Fibroblast of skin of scalp (primary cell): ENCODE data around the gene MOV10.

Source experiments
- DNase-seq: peaks from one replicate; pipeline ENCODE4 v3.0.0-alpha.2; 2013

MOV10 gene

GRCh38 chr1:112737573-112737972 lies 63.1 kb downstream of the MOV10 start:
- DNase-seq: no peak

GRCh38 chr1:112743174-112744008 lies 68.9 kb downstream of the MOV10 start:
- no peak for DNase-seq

DNA sequence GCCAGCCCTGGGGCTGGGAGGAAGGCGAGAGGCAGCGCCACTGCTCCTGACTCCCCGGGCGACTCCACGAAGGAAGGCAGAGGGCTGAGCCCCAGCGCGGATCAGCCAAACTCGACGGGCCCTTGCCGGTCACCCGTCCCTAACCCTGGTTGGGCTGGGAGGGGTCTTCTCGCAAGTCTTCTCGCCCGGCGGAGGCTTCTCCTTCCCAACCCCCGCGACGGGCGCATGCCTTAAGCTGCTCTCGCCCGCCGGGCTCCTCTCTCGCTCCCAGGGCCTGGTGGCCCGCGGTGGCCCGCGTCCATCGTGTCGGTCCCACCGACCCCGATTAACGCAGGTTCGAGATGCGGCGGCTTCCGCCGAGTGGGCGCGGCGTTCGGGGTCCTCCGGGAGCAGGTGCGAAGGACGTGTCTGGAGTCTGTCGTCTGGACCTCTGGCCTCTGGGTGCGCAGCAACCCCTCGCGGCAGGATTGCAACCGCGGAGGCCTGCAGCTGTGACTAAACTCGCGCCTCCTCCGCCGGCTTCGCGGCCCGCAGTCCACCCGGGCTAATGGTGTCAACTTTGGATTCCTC lies 69.6 kb downstream of the MOV10 start:
- peak; percentile 45 for DNase-seq

DNA sequence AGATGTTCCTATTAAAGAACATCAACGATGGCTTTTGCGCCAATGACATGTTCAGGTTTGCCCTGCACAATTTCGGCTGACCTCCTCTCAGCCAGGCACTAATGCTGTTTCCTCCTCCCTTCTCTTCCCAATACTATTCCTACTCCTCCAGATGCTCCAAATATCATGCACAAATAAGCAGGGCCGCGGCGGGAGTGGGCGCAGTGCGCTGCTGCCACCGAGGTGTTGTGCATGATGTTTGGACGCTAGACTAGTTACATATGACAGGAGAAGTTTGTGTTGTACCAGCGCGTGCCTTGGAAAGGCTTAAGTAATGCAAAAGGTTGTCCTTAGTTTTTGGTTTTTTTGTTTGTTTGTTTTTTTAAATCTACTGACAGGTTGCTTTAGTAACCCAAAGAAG lies 73.9 kb downstream of the MOV10 start:
- DNase-seq: no peak
